Measurements from ENCODE around the gene ZNFX1.

The ZNFX1 gene

DNA sequence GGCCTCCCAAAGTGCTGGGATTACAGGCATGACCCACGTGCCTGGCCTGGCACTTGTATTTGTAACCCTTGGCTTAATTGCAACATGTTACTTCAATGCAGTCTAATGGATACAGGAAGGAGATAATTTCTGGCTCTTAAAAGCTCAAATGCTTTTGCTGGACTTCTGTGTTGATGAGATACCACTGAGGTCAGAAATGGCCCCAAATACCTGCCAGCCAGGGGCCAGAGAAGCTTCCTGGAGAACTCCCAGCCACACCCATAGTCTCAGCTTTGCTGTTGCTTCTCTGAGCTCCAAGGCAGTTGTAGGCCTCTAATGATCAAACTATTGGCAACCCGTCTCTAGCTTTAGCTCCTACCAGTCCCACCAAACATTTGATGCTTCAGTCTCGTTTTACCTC lies 14.2 kb upstream of the ZNFX1 start:
- no peak for DNase-seq (ENCODE audit: low spot score)

GRCh38 chr20:49291200-49291599 lies 13.3 kb upstream of the ZNFX1 start:
- DNase-seq (ENCODE audit: low spot score), result no peak

DNA sequence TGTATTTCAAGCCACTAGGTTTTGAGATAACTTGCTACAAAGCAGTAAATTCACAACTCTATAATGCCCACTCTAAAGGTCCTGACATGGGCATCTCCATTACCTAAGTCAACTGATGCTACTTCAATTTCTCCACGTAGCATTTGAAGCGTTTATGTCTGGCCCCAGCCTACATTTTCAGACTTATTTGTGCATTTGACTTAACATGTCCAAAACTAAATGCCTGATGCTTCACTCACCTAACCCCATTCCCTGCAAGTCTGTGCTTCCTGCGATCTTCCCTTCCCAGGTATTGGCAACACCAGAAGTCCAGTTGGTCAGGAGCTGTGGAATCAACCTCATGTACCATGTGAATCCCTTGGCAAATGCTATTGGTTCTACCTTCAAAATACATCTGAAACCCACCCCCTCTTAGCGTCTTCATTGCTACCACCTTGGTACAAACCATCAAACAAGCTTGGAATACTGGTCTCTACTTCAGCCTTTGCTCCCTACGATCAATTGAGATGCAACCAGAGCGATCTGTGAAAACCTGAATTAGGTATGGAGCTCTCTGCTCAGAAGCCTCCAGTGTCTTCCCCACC lies 12.8 kb upstream of the ZNFX1 start:
- DNase-seq (ENCODE audit: low spot score), result no peak

- DNase-seq (ENCODE audit: low spot score), result no peak
These were observed 11.2 kb upstream of the ZNFX1 start for GRCh38 chr20:49288784-49289696.

GRCh38 chr20:49288250-49288751 lies 10.4 kb upstream of the ZNFX1 start:
- no peak for DNase-seq (ENCODE audit: low spot score)

- peak; percentile 43 for DNase-seq (ENCODE audit: low spot score)
These were observed 9.8 kb upstream of the ZNFX1 start for GRCh38 chr20:49287555-49288249.

DNA sequence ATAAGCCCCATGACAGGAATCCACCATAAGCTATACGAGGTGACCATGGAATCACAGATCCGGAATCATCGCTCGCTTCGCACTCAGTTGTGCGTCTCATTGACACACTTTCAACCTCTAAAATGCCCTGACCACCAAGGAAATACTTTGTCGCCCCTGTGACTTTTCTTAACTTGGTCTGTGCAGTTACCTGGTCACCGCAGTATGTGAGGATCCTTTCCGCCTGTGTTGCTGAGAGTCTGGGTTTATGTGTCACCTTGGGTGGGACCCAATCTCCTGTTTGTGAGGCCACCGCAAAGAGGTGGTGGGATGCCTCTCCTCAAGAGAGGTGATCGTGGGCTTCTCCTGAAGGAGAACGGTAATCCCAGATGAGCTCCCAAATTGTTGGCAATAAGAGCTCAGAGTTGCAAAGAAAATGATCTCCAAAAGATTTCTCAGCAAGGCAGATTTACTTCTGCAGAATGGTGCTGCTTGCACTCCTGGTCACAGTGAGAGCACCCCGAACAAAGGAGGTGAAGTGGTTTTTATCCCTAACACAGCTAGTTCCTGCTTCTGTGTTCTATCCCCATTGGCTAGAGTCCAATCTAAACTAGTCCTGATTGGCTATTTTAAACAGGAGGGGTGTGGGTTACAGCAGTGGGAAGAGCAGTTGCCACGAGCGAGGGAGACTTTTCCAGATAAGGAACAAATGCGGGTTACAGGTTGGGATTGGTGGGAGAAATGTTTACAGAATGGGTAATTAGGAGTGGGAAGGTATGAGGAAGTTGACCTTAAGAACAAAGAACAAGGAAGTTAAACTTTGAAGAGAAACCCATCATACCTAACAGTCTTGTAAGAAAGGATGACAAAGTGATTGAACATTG lies 9.1 kb upstream of the ZNFX1 start:
- no peak for DNase-seq (ENCODE audit: low spot score)

DNA sequence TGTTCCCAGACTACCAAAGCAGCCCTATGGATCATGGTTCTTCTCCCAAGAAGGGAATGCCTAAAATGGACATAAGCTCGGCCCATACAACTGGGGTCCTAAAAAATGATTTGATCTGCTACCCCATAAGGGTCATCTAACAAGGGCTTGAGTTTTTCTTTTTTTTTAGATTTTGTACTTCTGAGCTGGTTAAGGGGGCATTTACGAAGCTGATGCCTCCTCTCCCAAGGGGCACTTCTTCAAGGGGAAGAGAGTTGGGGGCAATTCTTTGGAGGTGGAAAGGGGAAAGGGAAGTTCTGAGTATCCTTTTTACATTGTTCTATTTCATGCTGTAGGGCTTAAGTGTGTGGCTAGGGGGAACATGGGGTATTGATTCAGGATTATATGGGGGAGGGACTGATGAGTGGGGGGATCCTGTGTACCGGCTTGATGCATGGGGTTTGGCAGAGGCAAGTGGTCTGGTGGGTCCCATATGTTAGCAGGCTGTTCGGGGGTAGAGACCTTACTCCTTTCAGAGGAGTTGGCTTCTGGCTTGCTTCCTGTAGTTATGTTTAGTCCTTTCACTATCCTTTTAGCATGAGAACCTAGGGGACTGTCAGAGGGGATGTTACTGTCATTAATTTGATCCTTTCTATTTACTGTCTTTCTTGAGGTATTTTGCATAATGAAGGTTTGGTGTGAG lies 8.1 kb upstream of the ZNFX1 start:
- DNase-seq (ENCODE audit: low spot score), result no peak

DNA sequence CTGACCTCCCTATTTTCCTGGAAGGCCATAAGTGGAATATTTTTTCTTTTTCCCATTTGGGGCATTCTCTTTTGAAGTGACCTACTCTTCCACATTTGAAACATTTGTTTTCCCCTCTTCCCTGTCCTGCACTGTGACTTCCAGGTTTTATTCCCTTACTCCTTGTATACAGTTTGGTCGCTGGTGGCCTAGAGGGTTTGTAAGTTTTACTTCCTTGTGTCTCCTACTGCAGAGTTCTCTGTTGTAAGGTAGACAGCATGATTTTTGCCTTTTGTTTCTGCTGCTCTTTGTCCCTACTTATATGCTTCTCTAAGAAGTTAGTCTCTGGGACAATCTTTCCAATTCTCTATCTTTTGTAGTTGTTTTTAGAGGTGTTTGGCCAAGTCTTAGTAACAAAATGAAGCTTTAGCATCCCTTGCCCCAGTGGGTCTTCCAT lies 7.4 kb upstream of the ZNFX1 start:
- no peak for DNase-seq (ENCODE audit: low spot score)

- no peak for DNase-seq (ENCODE audit: low spot score)
These were observed 7.0 kb upstream of the ZNFX1 start for GRCh38 chr20:49284818-49285217.

DNA sequence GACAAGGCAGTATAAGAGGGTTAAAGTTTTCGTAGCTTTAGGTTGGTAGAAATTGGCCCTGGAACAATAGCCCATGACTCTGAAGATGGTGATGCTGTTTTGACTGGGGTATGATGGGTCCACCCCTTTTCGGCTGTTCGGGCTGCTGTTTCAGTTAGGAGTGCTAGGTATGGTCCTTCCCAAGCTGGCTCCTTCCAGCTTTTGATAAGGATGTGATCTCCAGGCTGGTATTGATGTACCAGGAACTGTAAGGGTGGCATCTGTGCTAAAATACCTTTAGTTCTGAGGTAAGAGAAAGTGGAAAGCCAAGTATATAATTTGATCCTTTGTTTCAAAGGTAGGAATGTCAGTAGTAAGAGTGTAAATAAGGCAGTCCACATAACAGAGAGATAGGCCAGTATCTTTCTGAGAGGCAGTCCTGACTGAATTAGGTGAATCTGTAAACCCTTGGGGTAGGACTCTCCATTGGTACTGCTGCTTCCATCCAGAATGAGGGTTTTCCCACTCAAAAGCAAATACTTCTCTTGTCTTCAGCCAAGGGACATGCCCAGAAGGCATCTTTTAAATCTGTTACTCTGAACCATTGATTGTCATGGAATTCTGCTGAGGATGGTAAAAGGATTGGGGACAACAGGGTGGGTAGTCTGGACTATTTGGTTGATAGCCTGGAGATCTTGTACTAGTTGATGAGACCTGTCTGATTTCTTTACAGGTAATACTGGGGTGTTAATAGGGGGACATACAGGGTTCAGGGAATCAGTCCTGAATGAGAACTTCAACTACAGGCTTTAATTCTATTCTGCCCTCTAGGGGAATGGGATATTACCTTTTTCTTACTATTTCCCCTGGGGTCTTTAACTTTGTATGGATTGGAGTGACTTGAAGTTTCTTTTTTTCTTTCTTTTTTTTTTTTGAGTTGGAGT lies 6.1 kb upstream of the ZNFX1 start:
- no peak for DNase-seq (ENCODE audit: low spot score)

DNA sequence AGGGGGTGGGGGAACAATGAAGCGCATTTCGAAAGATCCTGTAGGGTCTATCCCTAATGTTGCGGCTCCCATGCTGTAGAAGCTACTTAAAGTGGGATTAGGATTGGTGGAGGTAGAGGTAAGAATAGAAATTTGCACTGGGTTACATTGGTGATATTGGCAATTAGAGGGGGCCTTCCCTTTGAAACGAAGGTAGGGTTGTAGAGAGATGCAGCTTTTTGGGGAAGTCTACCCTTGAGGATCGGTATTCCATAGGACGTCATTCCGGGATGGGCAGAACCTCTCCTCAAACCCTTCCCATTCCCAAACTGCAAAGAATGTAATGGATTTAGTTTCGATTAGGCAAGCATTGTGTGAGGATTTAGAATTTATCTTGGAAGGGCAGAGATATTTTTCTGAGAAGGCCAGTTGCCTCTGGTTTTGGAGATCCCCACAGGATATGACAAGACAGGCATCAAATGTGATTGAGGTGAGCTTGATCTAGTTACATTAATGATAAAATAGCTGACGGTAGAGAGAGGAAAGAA lies 5.4 kb upstream of the ZNFX1 start:
- DNase-seq (ENCODE audit: low spot score), result no peak

- DNase-seq (ENCODE audit: low spot score), result no peak
These were observed 4.8 kb upstream of the ZNFX1 start for GRCh38 chr20:49282584-49283171.

- DNase-seq (ENCODE audit: low spot score), result no peak
These were observed 4.1 kb upstream of the ZNFX1 start for GRCh38 chr20:49281913-49282467.

DNA sequence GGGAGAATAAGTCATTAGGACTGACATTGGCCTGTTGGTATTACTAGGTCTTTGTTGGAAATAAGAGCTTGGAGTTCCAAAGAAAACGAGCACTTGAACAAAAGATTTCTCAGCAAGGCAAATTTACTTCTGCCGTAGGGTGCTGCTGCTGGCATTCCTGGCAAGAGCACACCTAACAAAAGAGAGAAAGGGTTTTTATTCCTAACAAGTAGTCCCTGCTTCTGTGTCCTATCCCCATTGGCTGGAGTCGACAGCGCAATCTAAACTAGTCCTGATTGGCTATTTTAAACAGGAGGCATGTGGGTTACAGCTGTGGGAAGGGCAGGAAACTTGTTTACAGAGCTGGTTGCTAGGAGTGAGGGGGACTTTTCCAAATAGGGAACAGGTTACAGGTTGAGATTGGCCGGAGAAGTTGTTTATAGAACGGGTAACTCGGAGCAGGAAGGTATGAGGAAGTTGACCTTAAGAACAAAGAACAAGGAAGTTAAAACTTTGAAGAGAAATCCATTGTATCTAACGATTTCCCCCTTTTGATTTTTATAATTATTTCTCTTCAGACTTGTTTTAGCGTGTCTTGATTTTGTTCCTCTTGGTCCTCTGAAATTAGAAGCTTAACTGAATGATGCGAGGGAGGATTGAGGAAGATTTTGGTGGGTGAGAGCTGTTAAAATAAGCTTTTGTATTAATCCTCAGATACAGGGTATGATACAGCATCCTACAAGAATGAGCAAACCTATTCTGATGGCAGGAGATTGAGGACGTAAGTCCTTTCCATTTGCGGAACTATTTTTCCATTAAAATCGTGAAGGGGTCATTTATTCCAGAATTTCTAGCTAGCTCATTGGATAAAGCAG lies 3.4 kb upstream of the ZNFX1 start:
- no peak for DNase-seq (ENCODE audit: low spot score)

GRCh38 chr20:49280463-49281058 lies 2.7 kb upstream of the ZNFX1 start:
- DNase-seq (ENCODE audit: low spot score), result no peak

DNA sequence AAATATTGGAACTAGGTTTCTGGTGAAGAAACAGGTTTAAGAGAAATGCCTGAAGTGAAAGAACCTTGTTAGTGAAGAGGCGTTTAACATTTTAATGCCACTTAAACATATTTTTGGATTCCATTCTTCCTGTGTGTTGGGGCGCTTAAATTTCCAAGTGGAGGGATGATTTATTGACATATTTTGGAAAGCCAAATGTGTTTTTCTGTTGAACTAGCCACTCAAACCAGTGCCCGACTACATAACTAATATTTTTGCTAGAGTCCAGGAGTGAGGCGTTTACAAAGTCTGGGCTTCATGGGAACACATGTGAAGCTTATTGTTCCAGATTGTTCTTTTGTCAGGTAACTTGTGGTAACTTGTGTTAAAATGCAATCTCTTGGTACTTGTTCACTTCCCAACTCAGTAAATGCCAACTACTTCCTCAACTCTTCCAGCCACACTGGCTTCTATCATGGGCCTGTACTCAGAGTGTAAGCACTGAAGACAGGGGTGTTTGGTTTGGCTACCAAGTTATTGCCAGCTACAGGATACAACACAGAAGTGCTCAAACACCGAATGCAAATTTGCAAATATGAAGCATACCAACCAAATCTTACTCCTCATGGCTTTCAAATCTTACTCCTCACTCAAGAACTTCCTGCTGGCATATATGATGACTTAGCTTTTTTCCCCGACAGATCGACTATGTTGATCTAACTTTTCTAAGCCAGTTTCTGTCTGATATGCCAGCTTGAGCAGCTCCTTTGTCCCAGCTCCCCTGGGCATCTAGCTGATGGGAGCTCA lies 2.0 kb upstream of the ZNFX1 start:
- no peak for DNase-seq (ENCODE audit: low spot score)

Data from AG20443 (cell line).